ENCODE results near the gene PALMD. TPM values are rescaled to one million over a fixed set of nuclear protein-coding genes. Genes with fewer than 3 reads are reported as not detected.

PALMD gene
- total RNA-seq, 2 experiments from 2014 or later, result not detected

DNA sequence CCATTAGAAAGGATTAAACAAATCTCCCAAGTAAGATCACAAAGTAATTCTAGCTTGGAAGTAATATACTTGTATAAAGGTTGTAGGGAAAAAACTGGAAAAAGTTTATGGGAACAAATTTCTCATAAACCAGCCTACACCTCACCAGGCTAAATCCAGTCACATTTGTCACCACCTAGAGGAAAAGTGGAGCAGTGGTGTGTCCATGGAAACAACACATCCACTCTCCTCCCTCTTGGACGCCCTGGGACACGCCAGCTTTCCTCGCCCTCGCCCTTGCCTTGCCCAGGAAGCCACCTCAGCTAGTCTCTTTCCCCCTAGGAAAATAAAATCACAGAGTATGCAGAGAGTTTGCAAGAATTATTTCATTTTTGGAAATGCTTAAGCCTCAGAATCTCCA lies 2.2 kb downstream of the PALMD start:
- H3K4me3 Mint-ChIP-seq, result no peak overlapping the region
- no peaks in the 10 kb centered on the region for H3K4me1 Mint-ChIP-seq (ENCODE audit: low read depth)
- Histone ChIP-seq H3K4me3 (ENCODE audit: low read length) (no peak overlapping the region), H3K27me3 (ENCODE audit: control insufficient read depth in 1 of 2, insufficient read depth in 2 of 2, low read length in 2 of 2) (peaks cover 0 to 33% of the 10 kb centered on the region in 2 experiments), H3K4me1 (ENCODE audit: insufficient read depth, low read length) (no peaks in the 10 kb centered on the region), H3K36me3 (ENCODE audit: insufficient read depth, low read length) (no peaks in the 10 kb centered on the region), H3K27ac (ENCODE audit: low read depth in 1 of 2, low read length in 2 of 2) (no peak overlapping the region), H3K9me3 (ENCODE audit: control insufficient read depth in 1 of 2, insufficient read depth in 1 of 2, low read length in 2 of 2) (no peaks in the 10 kb centered on the region)
- ChIA-PET CTCF (no interaction called here), POLR2A (no interaction called here)
- intact Hi-C loops (cut with DNase I, micrococcal nuclease), result no loop called here
- DNase-seq, result no peak
- TF ChIP-seq, protein P1, sequence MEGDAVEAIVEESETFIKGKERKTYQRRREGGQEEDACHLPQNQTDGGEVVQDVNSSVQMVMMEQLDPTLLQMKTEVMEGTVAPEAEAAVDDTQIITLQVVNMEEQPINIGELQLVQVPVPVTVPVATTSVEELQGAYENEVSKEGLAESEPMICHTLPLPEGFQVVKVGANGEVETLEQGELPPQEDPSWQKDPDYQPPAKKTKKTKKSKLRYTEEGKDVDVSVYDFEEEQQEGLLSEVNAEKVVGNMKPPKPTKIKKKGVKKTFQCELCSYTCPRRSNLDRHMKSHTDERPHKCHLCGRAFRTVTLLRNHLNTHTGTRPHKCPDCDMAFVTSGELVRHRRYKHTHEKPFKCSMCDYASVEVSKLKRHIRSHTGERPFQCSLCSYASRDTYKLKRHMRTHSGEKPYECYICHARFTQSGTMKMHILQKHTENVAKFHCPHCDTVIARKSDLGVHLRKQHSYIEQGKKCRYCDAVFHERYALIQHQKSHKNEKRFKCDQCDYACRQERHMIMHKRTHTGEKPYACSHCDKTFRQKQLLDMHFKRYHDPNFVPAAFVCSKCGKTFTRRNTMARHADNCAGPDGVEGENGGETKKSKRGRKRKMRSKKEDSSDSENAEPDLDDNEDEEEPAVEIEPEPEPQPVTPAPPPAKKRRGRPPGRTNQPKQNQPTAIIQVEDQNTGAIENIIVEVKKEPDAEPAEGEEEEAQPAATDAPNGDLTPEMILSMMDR (IDR thresholded peaks at IDR 0.05), result no peak
- no peaks in the 10 kb centered on the region for H3K9me3 Mint-ChIP-seq
- no peaks in the 10 kb centered on the region for H3K36me3 Mint-ChIP-seq (ENCODE audit: low read depth)
- H3K27me3 Mint-ChIP-seq, result peaks cover 34% of the 10 kb centered on the region
- no peak for ATAC-seq (ENCODE audit: poor library complexity)
- H3K27ac Mint-ChIP-seq, result no peak overlapping the region

DNA sequence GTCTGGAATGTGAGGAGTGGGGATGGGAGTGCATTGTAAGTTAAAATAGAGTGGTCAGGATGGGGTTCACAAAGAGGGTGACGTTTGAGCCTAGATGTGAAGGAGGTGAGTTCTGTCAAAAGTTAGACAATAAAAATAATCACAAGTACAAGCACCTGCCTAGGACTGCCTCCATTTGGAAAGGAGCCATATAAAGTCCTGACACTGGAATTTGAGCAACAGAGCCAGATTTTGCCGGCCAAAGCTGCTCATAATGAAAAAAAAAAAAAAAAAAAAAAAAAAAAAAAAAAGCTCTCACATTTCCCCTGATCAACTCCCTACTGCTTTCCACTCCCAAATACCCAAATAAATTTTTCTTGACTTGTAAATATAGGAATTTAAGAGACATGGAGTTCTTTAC lies 4.1 kb downstream of the PALMD start:
- CTCF ChIA-PET, result no interaction called here
- H3K9me3 Mint-ChIP-seq, result no peaks in the 10 kb centered on the region
- Histone ChIP-seq H3K27ac (ENCODE audit: low read depth in 1 of 2, low read length in 2 of 2) (no peak overlapping the region), H3K9me3 (ENCODE audit: control insufficient read depth in 1 of 2, insufficient read depth in 1 of 2, low read length in 2 of 2) (no peaks in the 10 kb centered on the region), H3K4me3 (ENCODE audit: low read length) (no peak overlapping the region), H3K27me3 (ENCODE audit: control insufficient read depth in 1 of 2, insufficient read depth in 2 of 2, low read length in 2 of 2) (peaks cover 0 to 22% of the 10 kb centered on the region in 2 experiments), H3K4me1 (ENCODE audit: insufficient read depth, low read length) (no peaks in the 10 kb centered on the region), H3K36me3 (ENCODE audit: insufficient read depth, low read length) (no peaks in the 10 kb centered on the region)
- no peak overlapping the region for H3K27ac Mint-ChIP-seq
- TF ChIP-seq, protein P1 (IDR thresholded peaks at IDR 0.05), result no peak
- no peak overlapping the region for H3K4me3 Mint-ChIP-seq
- H3K36me3 Mint-ChIP-seq (ENCODE audit: low read depth), result no peaks in the 10 kb centered on the region
- no peaks in the 10 kb centered on the region for H3K4me1 Mint-ChIP-seq (ENCODE audit: low read depth)
- peaks cover 33% of the 10 kb centered on the region for H3K27me3 Mint-ChIP-seq
- POLR2A ChIA-PET, result no interaction called here
- intact Hi-C loops (cut with DNase I, micrococcal nuclease), result no loop called here
- ATAC-seq (ENCODE audit: poor library complexity) (no peak), DNase-seq (no peak)

DNA sequence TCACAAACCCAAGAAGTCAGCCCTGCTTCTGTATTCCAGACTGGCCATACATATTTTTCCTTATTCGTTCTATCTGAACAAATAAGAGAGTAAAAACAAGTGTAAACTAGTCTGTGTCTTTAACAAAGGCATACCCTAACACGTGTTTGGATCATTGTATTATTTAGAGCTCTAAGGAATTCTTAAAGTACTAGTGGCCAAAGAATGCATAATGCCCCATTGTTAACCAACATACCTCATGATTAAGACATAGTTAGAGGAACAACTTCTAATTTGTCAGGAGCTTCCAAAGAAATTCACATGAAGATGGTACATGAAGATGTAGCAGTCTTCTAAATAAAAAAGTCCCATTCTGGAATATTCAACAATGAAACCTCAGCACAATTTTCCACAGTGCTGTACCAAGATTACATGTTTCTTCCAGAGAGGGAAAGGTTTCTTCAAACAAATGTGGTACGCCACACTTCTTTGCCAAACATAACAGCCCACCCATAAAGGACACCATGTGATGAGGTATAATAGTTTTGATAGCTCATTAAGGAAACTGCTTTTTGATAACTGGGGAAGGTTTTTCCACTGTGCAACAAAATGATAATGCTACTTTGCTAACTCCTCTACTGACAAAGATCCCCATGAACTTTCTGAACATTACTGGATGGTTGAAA lies 5.0 kb downstream of the PALMD start:
- H3K36me3 Mint-ChIP-seq (ENCODE audit: low read depth), result no peaks in the 10 kb centered on the region
- no peak for ATAC-seq (ENCODE audit: poor library complexity)
- no peaks in the 10 kb centered on the region for H3K9me3 Mint-ChIP-seq
- TF ChIP-seq, protein P1 (IDR thresholded peaks at IDR 0.05), result no peak
- H3K4me3 Mint-ChIP-seq, result no peak overlapping the region
- Histone ChIP-seq H3K36me3 (ENCODE audit: insufficient read depth, low read length) (no peaks in the 10 kb centered on the region), H3K27me3 (ENCODE audit: control insufficient read depth in 1 of 2, insufficient read depth in 2 of 2, low read length in 2 of 2) (peaks cover 0 to 16% of the 10 kb centered on the region in 2 experiments), H3K4me1 (ENCODE audit: insufficient read depth, low read length) (no peaks in the 10 kb centered on the region), H3K27ac (ENCODE audit: low read depth in 1 of 2, low read length in 2 of 2) (no peak overlapping the region), H3K9me3 (ENCODE audit: control insufficient read depth in 1 of 2, insufficient read depth in 1 of 2, low read length in 2 of 2) (no peaks in the 10 kb centered on the region), H3K4me3 (ENCODE audit: low read length) (no peak overlapping the region)
- no peaks in the 10 kb centered on the region for H3K4me1 Mint-ChIP-seq (ENCODE audit: low read depth)
- DNase-seq, result no peak
- intact Hi-C loops (cut with DNase I, micrococcal nuclease), result no loop called here
- ChIA-PET CTCF (no interaction called here), POLR2A (no interaction called here)
- H3K27me3 Mint-ChIP-seq, result peaks cover 25% of the 10 kb centered on the region
- H3K27ac Mint-ChIP-seq, result no peak overlapping the region

All from CD4-positive, alpha-beta T cell (primary cell).